Loucy (cell line): Measurements from ENCODE around the gene PRPF18.

Experiments
- H2AFZ ChIP-seq: fragments of 200-600 bp; sonication (generic); 2 replicates; pipeline ENCODE4 v1.6.0; 2016; ENCODE audit warnings: antibody characterized with exemption, mild to moderate bottlenecking, low read length, moderate library complexity
- H3F3A ChIP-seq: fragments of 200-600 bp; 2 replicates; pipeline ENCODE4 v1.6.0; 2016; ENCODE audit warnings: antibody characterized with exemption, low read depth, mild to moderate bottlenecking
- H3K27me3 ChIP-seq: fragments of 200-600 bp; sonication (generic); 2 replicates; pipeline ENCODE4 v1.6.1; 2014; ENCODE audit warnings: low read length, mild to moderate bottlenecking; ENCODE audit not compliant: insufficient read depth, poor library complexity, severe bottlenecking
- H3K36me3 ChIP-seq: fragments of 200-600 bp; sonication (generic); 2 replicates; pipeline ENCODE4 v1.6.1; 2016; ENCODE audit warnings: low read length; ENCODE audit not compliant: insufficient read depth
- H3K4me1 ChIP-seq: fragments of 200-600 bp; sonication (generic); 2 replicates; pipeline ENCODE4 v1.5.1; 2014; ENCODE audit warnings: low read length, mild to moderate bottlenecking; ENCODE audit not compliant: insufficient read depth, poor library complexity, severe bottlenecking
- H3K4me2 ChIP-seq: fragments of 200-600 bp; sonication (generic); 2 replicates; pipeline ENCODE4 v1.6.0; 2014; ENCODE audit warnings: antibody characterized with exemption, low read length, low read depth, mild to moderate bottlenecking; ENCODE audit not compliant: poor library complexity, severe bottlenecking
- H3K4me3 ChIP-seq: fragments of 200-600 bp; sonication (generic); 2 replicates; pipeline ENCODE4 v1.5.1; 2014; ENCODE audit warnings: low read length, mild to moderate bottlenecking, mixed read lengths; ENCODE audit not compliant: poor library complexity, severe bottlenecking
- H3K79me2 ChIP-seq: fragments of 200-600 bp; sonication (generic); 2 replicates; pipeline ENCODE4 v1.6.1; 2014; ENCODE audit warnings: low read length; ENCODE audit not compliant: insufficient read depth
- H3K9ac ChIP-seq: fragments of 200-600 bp; sonication (generic); 2 replicates; pipeline ENCODE4 v1.6.0; 2014; ENCODE audit warnings: mild to moderate bottlenecking, low read depth, low read length, moderate library complexity; ENCODE audit not compliant: poor library complexity, severe bottlenecking
- H3K9me2 ChIP-seq: fragments of 200-600 bp; sonication (generic); replicated peaks from 2 replicates; pipeline ENCODE4 v1.6.1; 2016; ENCODE audit warnings: low read depth, low read length, mixed read lengths
- H3K9me3 ChIP-seq: fragments of 200-600 bp; sonication (generic); 2 replicates; pipeline ENCODE4 v1.6.1; 2014; ENCODE audit warnings: mild to moderate bottlenecking, antibody characterized with exemption, low read length, low read depth; ENCODE audit not compliant: insufficient read depth
- H4K20me1 ChIP-seq: fragments of 200-600 bp; sonication (generic); 2 replicates; pipeline ENCODE4 v1.6.0; 2014; ENCODE audit warnings: antibody characterized with exemption, low read length, mild to moderate bottlenecking; ENCODE audit not compliant: insufficient read depth, poor library complexity, severe bottlenecking
- CTCF ChIP-seq: fragments of 200-600 bp; sonication (generic); conservative IDR thresholded peaks from 2 replicates; pipeline ENCODE4 v1.5.1; 2014; ENCODE audit warnings: mild to moderate bottlenecking, antibody characterized with exemption, low read length
- EZH2phosphoT487 ChIP-seq: fragments of 200-600 bp; IDR thresholded peaks from 2 replicates; pipeline ENCODE4 v1.6.1; 2018; ENCODE audit warnings: antibody characterized with exemption, mild to moderate bottlenecking, moderate library complexity, borderline replicate concordance

PRPF18 gene

GRCh38 chr10:13643016-13643415 lies 56.3 kb downstream of the PRPF18 start:
- H2AFZ ChIP-seq = no peak overlapping the region
- no peaks in the 10 kb centered on the region for H4K20me1 ChIP-seq
- H3K4me3 ChIP-seq = no peak overlapping the region
- no peaks in the 10 kb centered on the region for H3F3A ChIP-seq
- TF ChIP-seq CTCF = no peak
- TF ChIP-seq EZH2phosphoT487 = no peak
- no peak overlapping the region for H3K9ac ChIP-seq
- H3K9me3 ChIP-seq = peaks cover 5% of the 10 kb centered on the region; the same call in 1 of the 2 replicates
- no peaks in the 10 kb centered on the region for H3K79me2 ChIP-seq
- no peak overlapping the region for H3K4me2 ChIP-seq
- H3K27me3 ChIP-seq = no peaks in the 10 kb centered on the region
- H3K9me2 ChIP-seq = no peaks in the 10 kb centered on the region
- H3K36me3 ChIP-seq = peaks cover 4% of the 10 kb centered on the region; the same call in 1 of the 2 replicates
- H3K4me1 ChIP-seq = peaks cover 3% of the 10 kb centered on the region

- H3K9me2 ChIP-seq = no peaks in the 10 kb centered on the region
- no peaks in the 10 kb centered on the region for H4K20me1 ChIP-seq
- peaks cover 21% of the 10 kb centered on the region for H3K4me1 ChIP-seq
- no peaks in the 10 kb centered on the region for H3K79me2 ChIP-seq
- peaks cover 4% of the 10 kb centered on the region; the same call in 1 of the 2 replicates for H3K36me3 ChIP-seq
- no peaks in the 10 kb centered on the region for H3K27me3 ChIP-seq
- H3F3A ChIP-seq = no peaks in the 10 kb centered on the region
- no peak overlapping the region for H2AFZ ChIP-seq
- no peak overlapping the region for H3K4me2 ChIP-seq
- H3K4me3 ChIP-seq = no peak overlapping the region
- no peak for TF ChIP-seq CTCF
- no peak for TF ChIP-seq EZH2phosphoT487
- no peak overlapping the region for H3K9ac ChIP-seq
- peaks cover 5% of the 10 kb centered on the region; the same call in 1 of the 2 replicates for H3K9me3 ChIP-seq
Observed at GRCh38 chr10:13644866-13645265, 58.1 kb downstream of the PRPF18 start.

- H3K9ac ChIP-seq = no peak overlapping the region
- H3K4me3 ChIP-seq = peak overlapping the region; percentile 12
- peaks cover 29% of the 10 kb centered on the region for H3K4me1 ChIP-seq
- TF ChIP-seq CTCF = no peak
- no peak for TF ChIP-seq EZH2phosphoT487
- H3K27me3 ChIP-seq = no peaks in the 10 kb centered on the region
- no peaks in the 10 kb centered on the region for H3F3A ChIP-seq
- H3K4me2 ChIP-seq = peak overlapping the region; percentile 34
- no peaks in the 10 kb centered on the region for H3K79me2 ChIP-seq
- no peaks in the 10 kb centered on the region for H3K9me2 ChIP-seq
- no peaks in the 10 kb centered on the region for H4K20me1 ChIP-seq
- H2AFZ ChIP-seq = no peak overlapping the region
- no peaks in the 10 kb centered on the region for H3K9me3 ChIP-seq
- H3K36me3 ChIP-seq = peaks cover 4% of the 10 kb centered on the region; the same call in 1 of the 2 replicates
Observed at GRCh38 chr10:13648425-13648824, 61.7 kb downstream of the PRPF18 start.
